ENCODE results near the gene ZBTB33.

ZBTB33 gene

DNA sequence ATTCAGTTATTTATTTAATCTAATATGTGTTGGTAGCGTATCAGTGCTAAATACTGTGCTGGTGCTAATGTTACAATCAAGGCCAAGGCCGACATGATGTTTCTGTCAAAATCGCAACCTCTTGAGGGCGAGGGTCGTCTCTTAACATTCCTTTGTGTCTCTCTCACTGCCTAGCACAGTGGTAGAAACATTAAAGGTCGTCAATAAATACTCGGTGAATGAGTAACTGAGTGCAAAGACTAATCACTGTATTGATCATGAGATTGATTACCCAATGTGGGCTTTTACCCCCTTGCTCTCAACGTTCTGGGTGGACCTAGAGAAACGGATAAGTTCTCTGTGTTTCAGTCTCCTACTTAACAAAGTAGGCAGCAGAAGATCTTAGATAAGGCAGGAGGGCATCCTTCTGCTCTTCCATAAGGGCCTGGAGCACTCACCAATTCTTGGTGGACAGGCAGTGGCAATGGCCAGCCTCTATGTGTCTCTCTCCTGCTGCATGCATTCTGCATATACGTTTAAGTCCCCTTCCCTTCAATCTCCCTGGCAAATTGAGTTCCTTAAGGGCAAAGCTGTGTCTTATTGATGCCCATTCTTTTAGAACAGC, 30.5 kb downstream of the ZBTB33 start:
- no peak overlapping the region for H3K4me2 ChIP-seq (ENCODE audit: low read depth, low read length)
- H3K79me2 ChIP-seq (ENCODE audit: low read length) = no peaks in the 10 kb centered on the region
- no peaks in the 10 kb centered on the region for H3K4me1 ChIP-seq (ENCODE audit: low read length)
- no peak for DNase-seq
- H3K27me3 ChIP-seq (replicated peaks; ENCODE audit: insufficient read depth, low read length) = no peaks in the 10 kb centered on the region
- H3K27ac ChIP-seq (ENCODE audit: low read length) = no peak overlapping the region
- H3K4me3 ChIP-seq (ENCODE audit: low read length) = no peak overlapping the region
- H3K36me3 ChIP-seq (replicated peaks; ENCODE audit: insufficient read depth, low read length) = no peaks in the 10 kb centered on the region
- no peaks in the 10 kb centered on the region for H4K20me1 ChIP-seq (ENCODE audit: insufficient read depth, low read length)
- no peak overlapping the region for H2AFZ ChIP-seq (ENCODE audit: low read length)
- H3K9me3 ChIP-seq (replicated peaks; ENCODE audit: insufficient read depth, low read length) = no peaks in the 10 kb centered on the region
- no peaks in the 10 kb centered on the region for H3K9me2 ChIP-seq (replicated peaks; ENCODE audit: insufficient read depth, low read length)
- no peaks in the 10 kb centered on the region for H3F3A ChIP-seq (ENCODE audit: insufficient read depth, low read length)
- TF ChIP-seq, protein P1, sequence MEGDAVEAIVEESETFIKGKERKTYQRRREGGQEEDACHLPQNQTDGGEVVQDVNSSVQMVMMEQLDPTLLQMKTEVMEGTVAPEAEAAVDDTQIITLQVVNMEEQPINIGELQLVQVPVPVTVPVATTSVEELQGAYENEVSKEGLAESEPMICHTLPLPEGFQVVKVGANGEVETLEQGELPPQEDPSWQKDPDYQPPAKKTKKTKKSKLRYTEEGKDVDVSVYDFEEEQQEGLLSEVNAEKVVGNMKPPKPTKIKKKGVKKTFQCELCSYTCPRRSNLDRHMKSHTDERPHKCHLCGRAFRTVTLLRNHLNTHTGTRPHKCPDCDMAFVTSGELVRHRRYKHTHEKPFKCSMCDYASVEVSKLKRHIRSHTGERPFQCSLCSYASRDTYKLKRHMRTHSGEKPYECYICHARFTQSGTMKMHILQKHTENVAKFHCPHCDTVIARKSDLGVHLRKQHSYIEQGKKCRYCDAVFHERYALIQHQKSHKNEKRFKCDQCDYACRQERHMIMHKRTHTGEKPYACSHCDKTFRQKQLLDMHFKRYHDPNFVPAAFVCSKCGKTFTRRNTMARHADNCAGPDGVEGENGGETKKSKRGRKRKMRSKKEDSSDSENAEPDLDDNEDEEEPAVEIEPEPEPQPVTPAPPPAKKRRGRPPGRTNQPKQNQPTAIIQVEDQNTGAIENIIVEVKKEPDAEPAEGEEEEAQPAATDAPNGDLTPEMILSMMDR (IDR thresholded peaks at IDR 0.05; ENCODE audit: low read length) = no peak
- TF ChIP-seq EZH2 (optimal IDR thresholded peaks at IDR 0.05; ENCODE audit: low read depth, low read length) (no peak), EZH2phosphoT487 (IDR thresholded peaks at IDR 0.05; ENCODE audit: low read length) (no peak)
- H3K9ac ChIP-seq (ENCODE audit: low read length) = no peak overlapping the region

- no peaks in the 10 kb centered on the region for H3K27me3 ChIP-seq (replicated peaks; ENCODE audit: insufficient read depth, low read length)
- DNase-seq = no peak
- no peaks in the 10 kb centered on the region for H3K9me2 ChIP-seq (replicated peaks; ENCODE audit: insufficient read depth, low read length)
- H3K27ac ChIP-seq (ENCODE audit: low read length) = no peak overlapping the region
- H3K4me2 ChIP-seq (ENCODE audit: low read depth, low read length) = no peak overlapping the region
- H3K36me3 ChIP-seq (replicated peaks; ENCODE audit: insufficient read depth, low read length) = no peaks in the 10 kb centered on the region
- no peaks in the 10 kb centered on the region for H4K20me1 ChIP-seq (ENCODE audit: insufficient read depth, low read length)
- no peak overlapping the region for H3K9ac ChIP-seq (ENCODE audit: low read length)
- H3K79me2 ChIP-seq (ENCODE audit: low read length) = no peaks in the 10 kb centered on the region
- no peaks in the 10 kb centered on the region for H3F3A ChIP-seq (ENCODE audit: insufficient read depth, low read length)
- H3K4me3 ChIP-seq (ENCODE audit: low read length) = no peak overlapping the region
- H3K9me3 ChIP-seq (replicated peaks; ENCODE audit: insufficient read depth, low read length) = no peaks in the 10 kb centered on the region
- H2AFZ ChIP-seq (ENCODE audit: low read length) = no peak overlapping the region
- no peak for TF ChIP-seq EZH2phosphoT487 (IDR thresholded peaks at IDR 0.05; ENCODE audit: low read length)
- H3K4me1 ChIP-seq (ENCODE audit: low read length) = peaks cover 3% of the 10 kb centered on the region; the same call in 1 of the 2 replicates
Measured at GRCh38 chrX:120281761-120282160, 31.1 kb downstream of the ZBTB33 start.

GRCh38 chrX:120282697-120283096, 32.1 kb downstream of the ZBTB33 start:
- Histone ChIP-seq H3F3A (ENCODE audit: insufficient read depth, low read length) (peaks cover 7% of the 10 kb centered on the region; the same call in 1 of the 2 replicates), H3K36me3 (replicated peaks; ENCODE audit: insufficient read depth, low read length) (no peaks in the 10 kb centered on the region), H3K79me2 (ENCODE audit: low read length) (no peaks in the 10 kb centered on the region), H3K4me3 (ENCODE audit: low read length) (no peak overlapping the region), H3K9ac (ENCODE audit: low read length) (no peak overlapping the region), H4K20me1 (ENCODE audit: insufficient read depth, low read length) (no peaks in the 10 kb centered on the region), H2AFZ (ENCODE audit: low read length) (no peak overlapping the region), H3K9me2 (replicated peaks; ENCODE audit: insufficient read depth, low read length) (no peaks in the 10 kb centered on the region), H3K4me1 (ENCODE audit: low read length) (peaks cover 9% of the 10 kb centered on the region), H3K27ac (ENCODE audit: low read length) (no peak overlapping the region), H3K9me3 (replicated peaks; ENCODE audit: insufficient read depth, low read length) (no peaks in the 10 kb centered on the region), H3K27me3 (replicated peaks; ENCODE audit: insufficient read depth, low read length) (no peaks in the 10 kb centered on the region), H3K4me2 (ENCODE audit: low read depth, low read length) (no peak overlapping the region)
- DNase-seq = no peak
- TF ChIP-seq, protein P1 (IDR thresholded peaks at IDR 0.05; ENCODE audit: low read length) = no peak
- TF ChIP-seq EZH2phosphoT487 (IDR thresholded peaks at IDR 0.05; ENCODE audit: low read length) (no peak), EZH2 (optimal IDR thresholded peaks at IDR 0.05; ENCODE audit: low read depth, low read length) (no peak)
